ENCODE measurements around the gene FLVCR1. TPM values are rescaled to one million over a fixed set of nuclear protein-coding genes. Genes with fewer than 3 reads are reported as not detected.

FLVCR1 gene
- total RNA-seq, 1 donor from 2014 or later = 11.3 TPM

DNA sequence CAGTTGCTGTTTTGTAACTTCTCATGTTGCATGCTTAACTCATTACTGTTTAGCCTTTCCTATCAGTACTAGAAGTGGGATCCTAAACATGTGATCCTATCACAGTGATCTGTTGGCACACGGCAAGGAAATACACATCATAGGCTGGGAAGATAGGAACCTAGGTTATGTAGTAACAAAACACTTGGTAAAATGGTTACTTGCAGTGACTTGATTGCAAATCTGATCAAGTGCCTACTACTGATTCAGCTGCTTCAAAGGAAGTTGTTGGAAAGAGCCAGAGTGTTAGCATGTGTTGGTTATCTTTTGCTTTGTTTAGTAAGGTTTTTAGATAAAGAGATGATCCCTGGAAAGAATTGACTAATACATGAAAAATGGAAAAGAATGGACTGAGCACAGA, 83.4 kb downstream of the FLVCR1 start:
- TF ChIP-seq, protein P1, sequence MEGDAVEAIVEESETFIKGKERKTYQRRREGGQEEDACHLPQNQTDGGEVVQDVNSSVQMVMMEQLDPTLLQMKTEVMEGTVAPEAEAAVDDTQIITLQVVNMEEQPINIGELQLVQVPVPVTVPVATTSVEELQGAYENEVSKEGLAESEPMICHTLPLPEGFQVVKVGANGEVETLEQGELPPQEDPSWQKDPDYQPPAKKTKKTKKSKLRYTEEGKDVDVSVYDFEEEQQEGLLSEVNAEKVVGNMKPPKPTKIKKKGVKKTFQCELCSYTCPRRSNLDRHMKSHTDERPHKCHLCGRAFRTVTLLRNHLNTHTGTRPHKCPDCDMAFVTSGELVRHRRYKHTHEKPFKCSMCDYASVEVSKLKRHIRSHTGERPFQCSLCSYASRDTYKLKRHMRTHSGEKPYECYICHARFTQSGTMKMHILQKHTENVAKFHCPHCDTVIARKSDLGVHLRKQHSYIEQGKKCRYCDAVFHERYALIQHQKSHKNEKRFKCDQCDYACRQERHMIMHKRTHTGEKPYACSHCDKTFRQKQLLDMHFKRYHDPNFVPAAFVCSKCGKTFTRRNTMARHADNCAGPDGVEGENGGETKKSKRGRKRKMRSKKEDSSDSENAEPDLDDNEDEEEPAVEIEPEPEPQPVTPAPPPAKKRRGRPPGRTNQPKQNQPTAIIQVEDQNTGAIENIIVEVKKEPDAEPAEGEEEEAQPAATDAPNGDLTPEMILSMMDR (IDR thresholded peaks at IDR 0.05) = no peak
- DNase-seq (no peak), ATAC-seq (no peak)
- intact Hi-C loops (cut with DNase I) = no loop called here
- Histone ChIP-seq H3K9me3 (no peaks in the 10 kb centered on the region), H3K4me1 (no peaks in the 10 kb centered on the region), H3K27me3 (no peaks in the 10 kb centered on the region), H3K27ac (no peak overlapping the region), H3K4me3 (no peak overlapping the region), H3K36me3 (no peaks in the 10 kb centered on the region)

DNA sequence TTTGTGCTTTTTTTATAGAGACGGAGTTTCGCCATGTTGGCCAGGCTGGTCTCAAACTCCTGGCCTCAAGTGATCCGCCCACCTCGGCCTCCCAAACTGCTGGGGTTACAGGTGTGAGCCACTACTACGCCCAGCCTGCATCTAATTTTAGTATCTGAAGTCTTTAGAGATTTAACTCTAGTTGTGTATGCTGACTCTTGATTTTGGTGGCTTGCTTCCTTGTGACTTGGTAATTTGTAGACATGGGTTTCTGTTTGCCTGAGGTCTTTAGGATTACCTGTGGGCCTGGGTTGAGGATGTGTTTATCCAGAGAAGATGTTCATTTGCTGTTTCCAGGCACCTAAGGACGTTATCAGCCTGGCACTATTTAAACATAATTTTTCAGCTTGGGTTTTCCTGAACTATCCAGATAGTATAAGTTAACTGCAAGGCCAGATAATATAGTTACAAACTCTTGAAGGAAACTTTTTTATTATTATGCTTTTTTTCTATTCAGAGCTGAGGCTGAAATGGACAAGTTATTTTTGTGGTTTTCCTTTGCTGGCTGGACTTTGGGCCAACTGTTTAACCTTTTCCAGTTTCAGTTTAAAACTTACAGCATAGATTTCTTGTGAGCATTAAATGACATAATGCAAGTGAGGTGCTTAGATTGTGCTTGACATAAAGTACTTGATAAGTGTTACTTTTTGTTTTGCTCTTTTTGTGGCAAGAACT, 84.8 kb downstream of the FLVCR1 start:
- ATAC-seq = no peak
- TF ChIP-seq, protein P1 (IDR thresholded peaks at IDR 0.05) = no peak
- intact Hi-C loops (cut with DNase I) = no loop called here

DNA sequence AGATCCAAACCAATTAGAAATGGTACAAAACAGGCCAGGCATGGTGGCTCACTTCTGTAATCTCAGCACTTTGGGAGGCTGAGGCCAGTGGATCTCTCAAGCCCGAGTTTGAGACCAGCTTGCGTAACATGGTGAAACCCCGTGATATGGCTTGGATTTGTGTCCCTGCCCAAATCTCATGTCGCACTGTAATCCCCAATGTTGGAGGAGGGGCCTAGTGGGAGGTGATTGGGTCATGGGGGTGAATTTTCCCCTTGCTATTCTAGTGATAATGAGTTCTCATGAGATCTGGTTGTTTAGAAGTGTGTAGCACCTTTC, 85.3 kb downstream of the FLVCR1 start:
- Histone ChIP-seq H3K4me3 (no peak overlapping the region), H3K36me3 (no peaks in the 10 kb centered on the region), H3K27ac (no peak overlapping the region), H3K4me1 (no peaks in the 10 kb centered on the region), H3K27me3 (no peaks in the 10 kb centered on the region), H3K9me3 (no peaks in the 10 kb centered on the region)
- ATAC-seq (no peak), DNase-seq (no peak)
- intact Hi-C loops (cut with DNase I) = no loop called here
- TF ChIP-seq, protein P1 (IDR thresholded peaks at IDR 0.05) = no peak

More for the DNA sequence above, 84.8 kb downstream of the FLVCR1 start:
- no peak for DNase-seq
- no peaks in the 10 kb centered on the region for H3K27me3 ChIP-seq
- H3K27ac ChIP-seq = no peak overlapping the region
- H3K36me3 ChIP-seq = no peaks in the 10 kb centered on the region
- no peaks in the 10 kb centered on the region for H3K4me1 ChIP-seq
- no peak overlapping the region for H3K4me3 ChIP-seq
- no peaks in the 10 kb centered on the region for H3K9me3 ChIP-seq

DNA sequence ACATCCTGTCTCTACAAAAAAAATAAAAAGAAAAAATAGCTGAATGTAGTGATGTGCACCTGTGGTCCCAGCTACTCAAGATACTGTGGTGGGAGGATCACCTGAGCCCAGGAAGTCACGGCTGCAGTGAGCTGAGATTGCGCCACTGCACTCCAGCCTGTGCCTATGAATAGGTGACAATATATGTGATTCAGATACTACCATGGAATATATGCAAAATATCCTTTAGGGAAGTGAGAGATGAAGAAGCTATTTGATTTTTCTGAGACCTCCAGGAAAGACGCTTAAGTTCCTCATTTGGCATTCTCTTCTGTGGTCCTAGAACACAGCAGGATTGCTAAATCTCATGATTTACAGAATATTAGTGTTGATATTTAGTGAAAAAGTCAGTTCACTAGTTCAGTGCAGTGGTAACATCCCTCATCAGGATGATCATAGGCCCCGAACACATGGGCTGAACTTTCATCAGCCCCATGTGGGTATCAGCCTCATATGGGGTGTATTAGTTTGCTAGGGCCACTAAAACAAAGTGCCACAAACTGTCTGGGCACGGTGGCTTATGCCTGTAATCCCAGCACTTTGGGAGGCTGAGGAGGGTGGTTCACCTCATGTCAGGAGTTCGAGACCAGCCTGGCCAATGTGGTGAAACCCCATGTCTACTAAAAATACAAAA, 86.3 kb downstream of the FLVCR1 start:
- Histone ChIP-seq H3K9me3 (no peaks in the 10 kb centered on the region), H3K36me3 (no peaks in the 10 kb centered on the region), H3K27ac (no peak overlapping the region), H3K4me3 (no peak overlapping the region), H3K4me1 (no peaks in the 10 kb centered on the region), H3K27me3 (peaks cover 3% of the 10 kb centered on the region)
- intact Hi-C loops (cut with DNase I) = no loop called here
- no peak for DNase-seq
- no peak for ATAC-seq
- TF ChIP-seq, protein P1 (IDR thresholded peaks at IDR 0.05) = no peak

DNA sequence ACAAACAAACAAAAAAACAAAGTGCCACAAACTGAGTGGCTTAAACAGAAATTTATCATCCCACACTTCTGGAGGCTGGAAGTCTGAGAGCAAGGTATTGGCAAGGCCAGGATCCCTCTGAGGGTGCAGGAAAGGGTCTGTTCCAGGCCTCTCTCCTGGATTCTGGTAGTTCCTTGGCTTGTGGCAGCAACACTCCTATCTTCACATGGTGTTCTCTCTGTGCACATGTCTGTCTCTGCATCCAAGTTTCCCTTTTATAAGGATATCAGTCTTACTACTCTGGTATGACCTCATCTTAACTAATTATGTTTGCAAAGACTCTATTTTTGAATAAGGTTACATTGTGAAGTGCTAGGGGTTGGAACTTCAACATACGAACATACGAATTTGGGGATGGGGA, 87.0 kb downstream of the FLVCR1 start:
- intact Hi-C loops (cut with DNase I) = no loop called here
- DNase-seq (no peak), ATAC-seq (no peak)
- H3K27ac ChIP-seq = no peak overlapping the region
- H3K9me3 ChIP-seq = no peaks in the 10 kb centered on the region
- no peak overlapping the region for H3K4me3 ChIP-seq
- peaks cover 5% of the 10 kb centered on the region for H3K4me1 ChIP-seq
- TF ChIP-seq, protein P1 (IDR thresholded peaks at IDR 0.05) = no peak
- no peaks in the 10 kb centered on the region for H3K36me3 ChIP-seq
- H3K27me3 ChIP-seq = peaks cover 10% of the 10 kb centered on the region
